Activated CD4-positive, alpha-beta T cell treated with anti-CD3 and anti-CD28 coated beads, Interleukin-2, amount 10 ng/mL, durations not matched to agents 24 days and 14 days (primary cell): ENCODE data around the gene SH3D19. TPM values are rescaled to one million over a fixed set of nuclear protein-coding genes. Genes with fewer than 3 reads are reported as not detected.

ENCODE experiments used
- DNase-seq: peaks from one replicate; pipeline ENCODE4 v3.0.0; 2022
- H3K27ac Mint-ChIP-seq: one replicate; pipeline ENCODE4 v1.8.0; 2022; ENCODE audit warnings: mild to moderate bottlenecking, mixed read lengths
- H3K27me3 Mint-ChIP-seq: one replicate; pipeline ENCODE4 v1.8.0; 2022; ENCODE audit warnings: mixed read lengths
- H3K36me3 Mint-ChIP-seq: one replicate; pipeline ENCODE4 v1.8.0; 2022; ENCODE audit warnings: low read depth, mild to moderate bottlenecking, mixed read lengths
- H3K4me1 Mint-ChIP-seq: one replicate; pipeline ENCODE4 v1.8.0; 2021; ENCODE audit warnings: mixed read lengths
- H3K4me3 Mint-ChIP-seq: one replicate; pipeline ENCODE4 v1.8.0; 2022; ENCODE audit warnings: mild to moderate bottlenecking, moderate library complexity, mixed read lengths
- H3K9me3 Mint-ChIP-seq: one replicate; pipeline ENCODE4 v1.8.0; 2021; ENCODE audit warnings: mixed read lengths
- intact Hi-C: fragments of 100-400 bp; cut with micrococcal nuclease; formaldehyde crosslinking; loops from one replicate; pipeline ENCODE4 v1.15.1; 2023
- total RNA-seq: library from RNA; stranded (reverse); gene quantifications from 2 replicates; pipeline ENCODE4 v1.2.3, GENCODE V29; 2022

The SH3D19 gene
- total RNA-seq, 1 donor from 2014 or later, result not detected

- intact Hi-C loops, result no loop called here
- Mint-ChIP-seq H3K27ac (no peak overlapping the region), H3K4me3 (no peak overlapping the region), H3K27me3 (peaks cover 6% of the 10 kb centered on the region), H3K36me3 (no peaks in the 10 kb centered on the region), H3K4me1 (no peaks in the 10 kb centered on the region), H3K9me3 (no peaks in the 10 kb centered on the region)
- DNase-seq, result no peak
These were observed 11.9 kb downstream of the SH3D19 start for GRCh38 chr4:151313306-151314009.

- no peaks in the 10 kb centered on the region for H3K9me3 Mint-ChIP-seq
- no peaks in the 10 kb centered on the region for H3K36me3 Mint-ChIP-seq
- H3K27me3 Mint-ChIP-seq, result no peaks in the 10 kb centered on the region
- DNase-seq, result no peak
- no peak overlapping the region for H3K27ac Mint-ChIP-seq
- no peaks in the 10 kb centered on the region for H3K4me1 Mint-ChIP-seq
- intact Hi-C loops, result no loop called here
- no peak overlapping the region for H3K4me3 Mint-ChIP-seq
These were observed 15.2 kb downstream of the SH3D19 start for GRCh38 chr4:151310124-151310728.

- no peak for DNase-seq
- intact Hi-C loops, result no loop called here
- H3K36me3 Mint-ChIP-seq, result no peaks in the 10 kb centered on the region
- H3K4me1 Mint-ChIP-seq, result no peaks in the 10 kb centered on the region
- H3K27ac Mint-ChIP-seq, result no peak overlapping the region
- H3K4me3 Mint-ChIP-seq, result no peak overlapping the region
- H3K27me3 Mint-ChIP-seq, result no peaks in the 10 kb centered on the region
- H3K9me3 Mint-ChIP-seq, result peaks cover 3% of the 10 kb centered on the region
These were observed 20.6 kb downstream of the SH3D19 start for GRCh38 chr4:151304755-151305154.

- no peaks in the 10 kb centered on the region for H3K27me3 Mint-ChIP-seq
- no peaks in the 10 kb centered on the region for H3K4me1 Mint-ChIP-seq
- peaks cover 3% of the 10 kb centered on the region for H3K9me3 Mint-ChIP-seq
- DNase-seq, result no peak
- H3K4me3 Mint-ChIP-seq, result no peak overlapping the region
- no peaks in the 10 kb centered on the region for H3K36me3 Mint-ChIP-seq
- intact Hi-C loops, result no loop called here
- no peak overlapping the region for H3K27ac Mint-ChIP-seq
These were observed 21.2 kb downstream of the SH3D19 start for GRCh38 chr4:151304226-151304625.

- H3K36me3 Mint-ChIP-seq, result no peaks in the 10 kb centered on the region
- H3K9me3 Mint-ChIP-seq, result peaks cover 3% of the 10 kb centered on the region
- DNase-seq, result no peak
- H3K4me3 Mint-ChIP-seq, result no peak overlapping the region
- peaks cover 2% of the 10 kb centered on the region for H3K27me3 Mint-ChIP-seq
- H3K4me1 Mint-ChIP-seq, result no peaks in the 10 kb centered on the region
- no peak overlapping the region for H3K27ac Mint-ChIP-seq
- intact Hi-C loops, result no loop called here
These were observed 23.0 kb downstream of the SH3D19 start for GRCh38 chr4:151302432-151302831.

GRCh38 chr4:151297170-151297569 is 28.2 kb downstream of the SH3D19 start:
- Mint-ChIP-seq H3K9me3 (peaks cover 3% of the 10 kb centered on the region), H3K4me1 (no peaks in the 10 kb centered on the region), H3K27me3 (peaks cover 6% of the 10 kb centered on the region), H3K27ac (no peak overlapping the region), H3K4me3 (no peak overlapping the region), H3K36me3 (no peaks in the 10 kb centered on the region)
- no peak for DNase-seq
- intact Hi-C loops, result no loop called here

GRCh38 chr4:151296227-151296626 is 29.2 kb downstream of the SH3D19 start:
- Mint-ChIP-seq H3K27ac (no peak overlapping the region), H3K9me3 (no peaks in the 10 kb centered on the region), H3K4me3 (no peak overlapping the region), H3K36me3 (no peaks in the 10 kb centered on the region), H3K27me3 (peaks cover 7% of the 10 kb centered on the region), H3K4me1 (no peaks in the 10 kb centered on the region)
- intact Hi-C loops, result no loop called here
- DNase-seq, result no peak

- Mint-ChIP-seq H3K27ac (no peak overlapping the region), H3K27me3 (peaks cover 10% of the 10 kb centered on the region), H3K36me3 (no peaks in the 10 kb centered on the region), H3K4me1 (no peaks in the 10 kb centered on the region), H3K9me3 (no peaks in the 10 kb centered on the region), H3K4me3 (no peak overlapping the region)
- intact Hi-C loops, result no loop called here
- no peak for DNase-seq
These were observed 30.4 kb downstream of the SH3D19 start for GRCh38 chr4:151294833-151295496.

- Mint-ChIP-seq H3K4me3 (no peak overlapping the region), H3K36me3 (no peaks in the 10 kb centered on the region), H3K9me3 (no peaks in the 10 kb centered on the region), H3K27me3 (peaks cover 6% of the 10 kb centered on the region), H3K4me1 (no peaks in the 10 kb centered on the region), H3K27ac (no peak overlapping the region)
- intact Hi-C loops, result no loop called here
- DNase-seq, result no peak
These were observed 33.4 kb downstream of the SH3D19 start for GRCh38 chr4:151292038-151292437.

GRCh38 chr4:151291485-151291884 is 33.9 kb downstream of the SH3D19 start:
- no peaks in the 10 kb centered on the region for H3K9me3 Mint-ChIP-seq
- H3K36me3 Mint-ChIP-seq, result no peaks in the 10 kb centered on the region
- no peaks in the 10 kb centered on the region for H3K4me1 Mint-ChIP-seq
- DNase-seq, result no peak
- no peak overlapping the region for H3K27ac Mint-ChIP-seq
- intact Hi-C loops, result no loop called here
- H3K4me3 Mint-ChIP-seq, result no peak overlapping the region
- H3K27me3 Mint-ChIP-seq, result peaks cover 6% of the 10 kb centered on the region

- no peak overlapping the region for H3K4me3 Mint-ChIP-seq
- no peaks in the 10 kb centered on the region for H3K4me1 Mint-ChIP-seq
- no peaks in the 10 kb centered on the region for H3K36me3 Mint-ChIP-seq
- no peak overlapping the region for H3K27ac Mint-ChIP-seq
- DNase-seq, result no peak
- H3K27me3 Mint-ChIP-seq, result peaks cover 7% of the 10 kb centered on the region
- H3K9me3 Mint-ChIP-seq, result peaks cover 5% of the 10 kb centered on the region
- intact Hi-C loops, result no loop called here
These were observed 38.0 kb downstream of the SH3D19 start for GRCh38 chr4:151287409-151287808.

GRCh38 chr4:151284534-151285245 is 40.7 kb downstream of the SH3D19 start:
- intact Hi-C loops, result no loop called here
- DNase-seq, result no peak
- Mint-ChIP-seq H3K27ac (no peak overlapping the region), H3K4me3 (no peak overlapping the region), H3K4me1 (no peaks in the 10 kb centered on the region), H3K36me3 (no peaks in the 10 kb centered on the region), H3K27me3 (peaks cover 10% of the 10 kb centered on the region), H3K9me3 (peaks cover 5% of the 10 kb centered on the region)

GRCh38 chr4:151276787-151277562 is 48.4 kb downstream of the SH3D19 start, which contains the start of gene PRSS48:
TSS of gene PRSS48 (plus strand) at chr4:151277161. CDS start at chr4:151277173, 12 bp downstream.
- DNase-seq, result peak; percentile 82
- Mint-ChIP-seq H3K4me1 (no peaks in the 10 kb centered on the region), H3K27ac (no peak within 1 kb of the TSS), H3K4me3 (no peak within 1 kb of the TSS), H3K36me3 (no peaks in the 10 kb centered on the region), H3K27me3 (peaks cover 9% of the 10 kb centered on the region), H3K9me3 (no peaks in the 10 kb centered on the region)
- intact Hi-C loops, result loop anchor here (2.0 to 10.0 kb wide), 2 partner anchors 86 to 338 kb away; no protein-coding TSS in a partner anchor
